Kidney glomerular epithelial cell (primary cell): Measurements from ENCODE around the gene PKD1L1.
"Not testable (repeated sequence)": the region's sequence is repeated elsewhere in the genome, so short reads cannot be mapped to it uniquely, and the experiment has no call there.

Source experiments
- DNase-seq: peaks from one replicate; lab custom pipeline; 2025; lab: John Stamatoyannopoulos, UW

Gene PKD1L1

DNA sequence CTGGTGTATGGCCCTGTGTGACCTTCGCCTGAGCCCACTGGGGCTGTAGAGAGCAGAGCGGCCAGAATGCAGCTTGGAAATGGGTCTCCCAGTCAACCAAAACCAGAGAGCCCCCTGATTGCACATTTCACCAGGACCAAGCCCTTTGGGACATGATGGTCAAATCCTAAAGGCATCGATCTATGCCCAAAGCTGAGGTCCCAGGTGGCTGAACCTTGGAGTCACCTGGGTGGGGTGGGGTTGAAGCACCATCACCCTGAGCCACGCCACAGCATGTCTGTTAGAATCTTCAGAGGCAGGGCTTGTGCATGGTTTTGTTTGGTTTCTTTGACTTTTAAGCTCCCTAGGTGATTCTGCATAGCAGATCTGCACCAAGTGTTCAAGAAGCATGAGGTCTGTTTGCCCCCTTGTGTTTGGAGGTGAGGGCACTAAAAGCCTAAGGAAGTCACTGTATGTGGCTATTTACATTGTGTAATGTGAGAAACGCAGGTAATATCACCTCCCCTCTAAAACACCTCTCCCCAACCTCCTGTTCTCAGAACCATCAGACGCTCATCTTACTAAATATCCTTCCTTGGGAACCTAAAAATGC is 9.6 kb downstream of the PKD1L1 start:
- no peak for DNase-seq

DNA sequence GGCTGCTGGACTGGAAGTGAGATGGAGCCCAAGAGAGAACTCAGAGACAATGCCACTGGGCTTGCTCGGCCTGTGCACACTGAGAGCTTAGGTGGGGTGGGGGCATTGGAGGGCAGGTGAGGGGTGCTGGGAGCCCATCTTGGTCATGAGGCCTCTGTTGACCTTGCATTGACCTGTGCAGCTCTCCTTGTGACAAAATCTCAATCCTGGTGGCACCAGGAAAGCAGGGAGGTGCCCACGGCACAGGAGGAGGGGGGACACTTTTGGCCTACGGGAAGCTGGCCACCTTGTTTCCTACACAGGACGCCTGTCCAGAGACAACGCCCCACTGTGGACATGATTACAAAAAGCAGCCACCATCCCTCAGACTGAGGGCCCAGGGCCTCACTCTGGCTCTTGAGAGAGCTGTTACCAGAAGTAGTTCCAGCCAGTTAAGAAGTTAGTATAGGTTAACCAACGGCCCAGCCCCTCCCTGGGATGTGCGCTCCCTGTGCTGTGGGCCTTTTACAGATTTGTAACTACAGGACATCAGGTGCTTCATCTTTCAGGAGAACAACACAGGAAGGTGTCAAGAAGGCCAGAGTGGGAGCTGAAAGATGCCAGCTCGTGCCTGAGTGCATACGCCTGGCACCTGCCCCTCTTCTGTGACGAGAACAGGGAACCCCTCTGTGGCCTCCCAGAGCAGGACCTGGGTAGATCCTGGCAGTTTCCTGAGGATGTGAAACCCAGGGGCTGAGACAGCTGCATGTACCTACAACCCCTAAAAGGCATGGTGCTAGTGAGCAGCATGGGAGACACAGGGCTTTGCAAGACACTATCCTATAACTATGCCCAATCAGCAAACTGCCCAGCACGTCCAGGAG is 10.3 kb downstream of the PKD1L1 start:
- no peak for DNase-seq

DNA sequence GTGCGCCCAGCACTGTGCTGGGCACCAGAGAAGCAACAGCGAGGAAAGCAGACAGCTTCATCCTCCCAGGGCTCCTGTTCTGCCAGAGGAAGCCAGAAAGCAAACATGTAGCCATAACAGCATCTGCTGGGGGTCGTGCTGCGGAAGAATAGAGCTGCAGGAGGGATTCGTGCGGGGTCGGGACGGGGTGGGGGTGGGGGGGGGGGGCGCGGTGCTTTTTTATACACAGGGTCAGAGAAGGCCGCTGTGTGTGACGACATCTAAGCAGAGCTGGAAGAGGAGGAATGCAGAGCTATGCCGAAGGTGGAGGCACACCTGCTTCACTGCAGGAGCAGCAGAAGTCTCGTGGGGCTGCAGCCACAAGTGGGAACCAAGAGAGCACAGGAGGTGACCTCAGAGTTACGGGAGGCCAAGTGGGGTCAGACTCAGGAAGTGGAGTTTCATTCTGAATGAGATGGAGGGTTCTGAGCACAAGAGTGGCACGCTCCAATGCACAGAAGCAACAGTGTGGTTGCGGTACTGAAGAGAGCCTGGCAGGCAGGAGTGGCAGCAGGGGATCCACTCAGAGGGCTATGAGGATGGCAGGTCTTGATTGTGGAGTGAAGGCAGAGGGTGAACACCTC is 11.1 kb downstream of the PKD1L1 start:
- peak; percentile 16 for DNase-seq

DNA sequence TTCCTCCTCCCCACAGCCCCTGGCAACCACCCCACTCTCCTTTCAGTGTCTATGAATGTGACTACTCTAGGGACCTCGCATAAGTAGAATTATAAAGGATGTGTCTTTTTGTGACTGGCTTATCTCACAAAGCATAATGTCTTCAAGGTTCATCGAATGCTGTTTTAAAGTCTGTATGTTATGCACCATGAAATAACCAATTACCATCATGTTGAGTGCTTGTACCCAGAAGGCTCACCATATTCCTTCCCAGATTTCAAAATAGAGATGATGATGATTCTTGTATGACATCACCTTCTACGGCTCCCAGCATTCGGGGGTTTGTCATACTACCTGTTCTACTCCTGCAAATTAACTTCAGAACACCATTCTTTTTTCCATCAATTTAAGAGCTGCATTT is 11.9 kb downstream of the PKD1L1 start:
- no peak for DNase-seq

DNA sequence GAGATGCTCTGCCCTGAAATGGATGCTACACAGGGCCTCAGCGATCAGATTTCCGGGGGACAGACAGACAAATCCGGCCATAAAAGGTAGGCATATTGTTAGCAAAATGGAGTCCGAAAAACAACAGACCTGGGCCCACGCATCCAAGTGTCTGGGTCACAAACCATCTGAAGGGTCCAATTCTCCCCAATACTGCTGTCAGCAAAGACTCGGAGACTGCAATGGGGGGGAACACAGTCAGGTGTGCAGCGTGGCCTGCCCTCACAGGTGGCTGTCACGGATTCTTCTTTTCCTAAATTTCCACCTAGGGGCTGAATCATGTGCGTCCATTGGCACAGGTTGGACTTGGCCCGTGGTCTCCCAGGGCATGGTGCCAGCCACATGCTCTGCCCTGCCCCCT is 12.9 kb downstream of the PKD1L1 start:
- no peak for DNase-seq

DNA sequence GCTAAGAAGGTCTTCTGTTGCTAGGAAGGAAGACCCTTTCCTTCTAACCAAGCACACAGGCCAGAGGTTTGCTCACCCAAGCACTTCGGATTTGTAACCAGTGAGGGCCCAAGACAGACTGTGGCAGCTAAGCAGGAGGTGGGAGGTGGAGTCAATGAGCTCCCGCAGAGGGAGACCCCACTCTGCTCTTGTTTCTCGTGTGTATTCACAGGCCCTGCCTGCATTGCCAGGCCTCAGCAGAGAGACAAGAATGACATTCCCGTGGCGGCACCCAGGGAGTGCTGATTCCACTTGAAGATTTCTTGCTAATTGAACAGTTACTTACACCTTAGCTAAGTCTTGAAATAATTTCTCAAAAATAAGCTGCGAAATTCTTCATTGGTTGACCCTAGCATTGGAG is 13.4 kb downstream of the PKD1L1 start:
- DNase-seq = no peak

DNA sequence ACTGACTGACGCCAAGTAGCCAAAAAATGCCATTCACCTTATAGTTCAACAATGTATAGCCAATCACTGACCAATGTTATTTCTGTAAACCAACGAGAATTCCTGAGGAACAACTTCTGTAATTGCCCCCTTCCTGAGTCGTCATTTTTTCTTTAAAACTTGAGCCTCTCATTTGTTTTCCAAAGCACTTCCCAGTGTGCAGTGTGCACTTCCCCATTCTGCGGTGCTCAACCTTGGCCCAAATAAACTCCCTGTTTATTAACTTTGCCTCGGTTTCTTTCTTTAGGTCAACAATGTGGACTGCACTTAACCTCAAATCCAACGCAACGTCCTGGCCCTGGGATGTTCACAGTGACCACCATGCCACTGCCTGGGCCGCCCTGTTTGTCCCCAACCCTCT is 15.1 kb downstream of the PKD1L1 start:
- DNase-seq = no peak

DNA sequence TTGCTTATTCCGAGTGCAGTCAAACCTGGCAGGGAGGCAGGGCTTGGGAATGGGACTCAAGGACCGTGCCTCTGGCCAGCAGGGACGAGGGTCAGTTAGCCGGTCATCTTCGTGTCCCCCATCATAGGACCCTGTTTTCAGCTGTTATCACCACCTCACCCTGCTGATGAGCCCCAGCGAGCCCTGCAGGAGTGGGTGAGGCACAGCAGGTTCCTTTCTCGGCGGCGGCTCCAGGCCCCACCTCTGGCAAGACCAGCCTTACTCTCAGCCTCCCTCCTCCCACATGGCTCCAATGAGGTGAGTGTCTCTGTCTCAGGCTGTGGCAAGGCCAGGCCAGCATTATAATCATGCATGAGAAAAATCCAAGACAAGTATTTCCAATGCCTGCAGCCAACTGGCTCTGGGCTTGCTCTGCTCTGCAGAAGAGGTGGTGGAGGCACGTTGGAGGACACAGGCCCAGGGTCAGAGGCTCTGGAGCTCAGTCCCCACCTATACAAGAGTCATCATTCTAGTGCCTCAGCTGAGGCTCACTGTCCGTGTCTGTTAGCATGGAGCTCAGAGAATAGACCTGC is 15.7 kb downstream of the PKD1L1 start:
- DNase-seq = no peak

DNA sequence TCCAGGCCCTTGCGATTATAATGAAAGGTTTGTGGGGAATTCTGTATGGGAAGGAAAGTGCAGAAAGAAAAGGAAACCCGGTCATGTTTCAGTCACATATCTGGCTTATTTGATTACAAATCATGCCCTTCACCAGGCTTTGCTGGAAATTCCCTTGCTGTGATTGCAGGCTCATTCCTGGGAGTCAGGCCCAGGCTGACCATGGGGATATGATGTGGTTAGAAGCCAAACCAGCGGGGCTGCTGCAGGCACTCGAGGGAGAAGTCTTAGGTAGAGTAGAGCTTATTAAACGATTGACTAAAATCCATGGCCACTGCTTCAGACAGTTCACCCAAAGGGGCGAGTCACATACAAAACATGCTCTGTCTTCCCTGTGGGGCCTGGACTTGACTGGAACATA is 16.2 kb downstream of the PKD1L1 start:
- DNase-seq = peak; percentile 11

DNA sequence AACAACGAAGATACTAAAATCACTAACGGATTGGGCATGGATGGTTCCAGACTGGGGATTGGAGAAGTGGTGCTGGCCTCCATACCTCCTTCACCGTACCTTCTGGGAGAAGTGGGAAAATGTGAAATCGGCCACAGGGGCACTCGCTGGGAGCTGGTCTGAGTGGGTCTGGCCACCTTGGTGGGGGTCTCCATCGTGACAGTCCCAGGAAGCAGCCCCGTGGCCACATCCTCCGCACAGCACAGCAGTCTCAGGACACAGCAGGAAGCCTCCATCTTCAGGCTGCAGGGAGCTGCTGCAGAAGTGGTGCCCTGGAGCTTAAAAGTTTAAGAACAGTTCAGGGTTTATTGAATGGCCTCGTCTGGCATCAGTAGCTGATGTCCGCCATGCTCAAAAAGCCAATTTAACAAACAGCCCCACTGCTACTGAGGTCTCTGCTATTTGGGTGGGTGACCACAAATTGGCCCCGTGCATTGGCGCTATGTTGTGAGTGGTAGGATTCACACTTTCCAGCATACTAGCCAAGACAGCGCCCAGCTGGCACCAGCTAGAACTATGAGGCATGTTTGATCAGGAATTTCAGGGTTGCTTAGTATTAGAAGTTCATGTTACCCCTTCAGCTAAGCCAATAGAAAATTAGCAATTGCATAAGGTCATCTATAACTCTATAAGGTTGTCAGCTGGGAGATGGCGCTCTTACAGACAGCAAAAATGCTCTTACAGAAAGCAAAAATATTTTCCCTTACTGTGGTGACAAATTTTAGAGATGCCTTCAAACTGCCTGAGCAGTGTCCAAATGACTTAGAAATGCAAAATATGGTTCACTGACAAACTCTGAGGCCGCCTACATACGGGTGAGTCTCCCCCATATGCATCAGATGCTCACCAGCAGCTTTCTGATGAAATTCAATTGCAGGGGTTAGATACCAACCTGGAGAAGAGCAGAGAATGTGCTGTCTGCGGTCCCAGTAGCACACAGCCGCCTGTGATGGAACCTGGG is 17.0 kb downstream of the PKD1L1 start:
- DNase-seq = no peak

DNA sequence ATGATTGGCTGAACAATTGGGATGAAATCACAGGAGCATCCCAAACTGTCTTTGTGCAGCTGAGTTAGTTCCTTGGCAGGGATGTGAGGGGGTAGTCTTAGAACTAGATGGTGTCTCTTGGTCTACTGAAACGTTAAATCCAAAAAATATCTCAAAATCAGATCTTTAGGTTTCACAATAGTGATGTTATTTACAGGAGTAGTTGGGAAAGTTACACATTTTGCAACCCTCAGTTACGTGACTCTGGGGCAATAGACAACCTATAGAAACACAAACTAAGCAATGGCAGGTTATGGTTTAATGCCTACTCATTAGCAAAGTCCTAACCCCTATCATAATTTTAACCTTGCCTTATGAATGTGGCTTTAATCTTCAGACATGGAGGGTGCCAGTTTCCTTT is 24.0 kb downstream of the PKD1L1 start:
- no peak for DNase-seq

DNA sequence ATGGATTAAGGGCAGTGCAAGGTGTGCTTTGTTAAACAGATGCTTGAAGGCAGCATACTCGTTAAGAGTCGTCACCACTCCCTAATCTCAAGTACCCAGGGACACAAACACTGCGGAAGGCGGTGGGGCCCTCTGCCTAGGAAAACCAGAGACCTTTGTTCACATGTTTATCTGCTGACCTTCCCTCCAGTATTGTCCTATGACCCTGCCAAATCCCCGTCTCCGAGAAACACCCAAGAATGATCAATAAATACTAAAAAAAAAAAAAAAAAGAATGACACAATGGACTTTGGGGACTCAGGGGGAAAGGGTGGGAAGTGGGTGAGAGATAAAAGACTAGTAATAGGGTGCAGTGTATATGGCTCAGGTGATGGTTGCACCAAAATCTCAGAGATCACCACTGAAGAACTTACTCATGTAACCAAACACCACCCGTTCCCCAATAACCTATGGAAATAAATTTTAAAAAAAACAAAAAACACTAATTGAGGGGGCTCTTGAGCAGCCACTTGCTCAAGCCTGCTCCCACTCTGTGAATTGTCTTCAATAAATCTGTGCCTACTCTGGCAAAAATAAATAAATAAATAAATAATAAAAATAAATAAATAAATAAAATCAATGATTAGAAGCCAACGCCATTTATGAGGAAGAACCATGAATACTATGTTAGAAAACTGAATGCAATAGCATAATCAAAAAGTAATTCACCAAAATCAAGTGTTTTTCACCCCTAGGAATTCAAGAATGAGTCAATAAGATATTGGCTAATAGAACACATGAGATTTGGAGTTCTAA is 25.0 kb downstream of the PKD1L1 start:
- DNase-seq = not testable (repeated sequence)

DNA sequence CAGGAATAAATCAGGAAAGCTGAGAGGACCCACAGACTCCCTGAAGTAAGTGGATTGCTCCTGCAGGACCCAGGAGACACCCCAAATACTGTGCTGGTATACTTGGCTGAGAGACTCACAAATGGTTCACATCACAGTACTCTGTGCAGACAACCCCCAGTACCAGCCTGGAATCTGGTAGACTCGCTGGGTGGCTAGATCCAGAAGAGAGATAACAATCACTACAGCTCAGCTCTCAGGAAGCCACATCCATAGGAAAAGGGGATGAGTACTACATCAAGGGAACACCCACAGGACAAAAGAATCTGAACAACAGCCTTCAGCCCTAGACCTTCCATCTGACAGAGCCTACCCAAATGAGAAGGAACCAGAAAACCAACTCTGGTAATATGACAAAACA is 31.8 kb downstream of the PKD1L1 start:
- not testable (repeated sequence) for DNase-seq

DNA sequence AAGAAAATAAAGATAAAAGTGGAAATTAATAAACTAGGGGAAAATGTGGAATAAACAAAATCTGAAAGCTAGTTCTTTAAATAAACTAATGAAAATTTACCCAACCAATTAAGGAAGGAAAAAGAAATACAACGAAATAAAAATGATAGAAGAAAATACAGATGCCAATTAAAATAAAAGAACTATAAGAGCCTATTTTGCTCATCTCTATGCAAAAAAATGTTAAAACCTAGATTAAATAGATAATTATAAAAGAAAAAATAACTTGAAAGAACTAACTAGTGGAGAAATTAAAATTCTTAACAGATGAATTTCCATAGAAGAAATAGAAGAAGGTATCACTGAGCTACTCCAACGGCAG is 32.7 kb downstream of the PKD1L1 start:
- no peak for DNase-seq

DNA sequence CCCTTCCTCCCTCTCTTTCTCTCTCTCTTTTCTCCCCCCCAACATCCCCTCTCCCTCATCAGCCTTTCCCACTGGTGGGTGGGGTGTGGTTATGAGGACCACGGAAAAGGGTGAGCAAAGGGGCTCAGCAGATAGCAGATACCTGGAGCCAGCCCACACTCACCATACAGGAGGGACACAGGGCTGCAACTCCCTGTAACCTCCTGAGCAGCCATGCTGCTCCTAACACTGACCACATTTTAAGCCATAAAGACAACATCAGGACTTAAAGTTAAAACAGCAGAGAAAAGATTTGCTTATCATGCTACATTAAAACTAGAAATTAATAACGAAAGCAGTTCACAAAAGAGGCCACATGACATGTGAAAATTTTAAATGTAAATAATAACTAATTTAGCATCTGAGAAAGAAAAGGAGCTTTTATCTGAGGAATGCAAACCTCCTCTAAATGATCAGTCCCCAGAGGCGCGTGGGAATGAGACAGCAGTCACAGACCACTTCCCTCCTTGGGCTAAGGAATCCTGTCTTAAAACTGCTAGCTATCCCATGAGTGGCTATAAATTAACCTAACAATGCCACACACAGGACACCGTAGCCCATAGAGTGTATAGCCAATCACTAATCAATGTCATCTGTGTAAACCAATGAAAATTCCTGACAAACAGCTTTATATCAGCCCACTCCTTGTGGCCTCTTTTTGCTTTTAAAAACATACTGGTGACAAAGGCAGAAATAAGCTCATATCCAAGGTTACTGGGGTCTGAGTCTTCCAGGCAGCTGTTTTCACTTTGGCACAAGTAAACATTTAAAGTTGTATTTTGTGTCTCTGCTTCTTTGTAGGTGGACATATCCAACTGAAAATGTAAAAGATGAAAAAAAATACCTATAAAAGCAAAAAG is 33.3 kb downstream of the PKD1L1 start:
- peak; percentile 48 for DNase-seq

DNA sequence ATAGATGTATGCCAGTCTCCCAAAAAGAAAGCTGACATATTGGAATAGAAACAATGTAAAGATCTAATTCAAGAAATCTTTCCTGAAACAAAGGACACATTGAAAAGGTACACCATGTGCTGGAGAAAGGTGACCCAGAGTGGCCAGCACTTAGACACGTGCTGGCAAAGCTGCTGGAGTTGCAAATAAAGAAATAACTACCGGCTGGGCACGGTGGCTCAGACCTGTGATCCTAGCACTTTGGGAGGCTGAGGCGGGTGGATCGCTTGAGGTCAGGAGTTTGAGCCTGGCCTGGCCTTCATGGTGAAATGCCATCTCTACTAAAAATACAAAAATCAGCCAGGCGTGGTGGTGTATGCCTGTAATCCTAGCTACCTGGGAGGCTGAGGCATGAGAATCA is 35.9 kb downstream of the PKD1L1 start:
- DNase-seq = no peak

DNA sequence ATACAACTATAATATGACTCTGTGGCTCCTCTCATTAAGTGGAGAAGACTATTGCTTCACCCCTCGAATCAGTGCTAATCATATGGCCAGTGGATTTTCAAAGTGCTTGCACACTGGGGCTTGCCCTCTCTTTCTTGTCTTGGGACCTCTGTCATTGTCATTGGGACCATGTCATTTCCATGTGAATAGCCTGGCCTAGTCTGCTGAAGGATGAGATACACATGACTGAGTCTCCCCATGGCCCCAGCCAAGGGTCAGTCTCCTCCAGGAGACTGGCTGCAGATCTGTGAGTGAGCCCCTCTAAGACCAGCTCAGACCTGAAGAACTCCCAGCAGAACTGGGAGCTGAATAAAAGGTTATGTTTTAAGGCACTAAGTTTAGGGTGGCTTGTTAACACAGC is 39.5 kb downstream of the PKD1L1 start:
- DNase-seq = no peak

DNA sequence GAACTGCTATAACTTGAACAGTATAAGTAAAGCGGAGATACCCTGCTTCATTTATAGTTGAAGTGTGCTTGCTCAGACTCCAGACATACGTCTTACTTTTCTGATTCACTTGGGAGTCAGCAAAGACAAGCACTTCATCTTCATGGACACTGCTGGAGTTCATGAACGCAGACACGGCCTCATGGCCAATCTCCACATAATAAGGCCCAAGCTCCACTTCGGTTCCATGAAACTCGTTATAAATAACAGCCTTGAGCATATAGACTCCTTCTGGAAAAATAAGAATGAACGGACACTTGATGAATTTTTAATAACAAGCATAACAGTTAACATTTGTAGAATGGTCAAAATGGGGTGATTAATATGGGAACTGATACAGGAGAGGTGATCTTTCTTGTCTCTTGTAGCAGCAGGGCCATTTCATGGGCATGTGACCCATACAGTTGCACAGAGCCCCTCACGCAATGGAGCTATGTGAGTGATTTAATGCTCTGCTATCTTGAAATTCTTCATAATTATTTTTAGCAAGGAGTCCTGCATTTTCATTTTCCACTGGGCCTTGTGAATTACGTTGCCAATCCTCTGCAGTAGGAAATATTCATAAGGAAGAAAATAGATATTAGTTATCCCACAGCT is 40.2 kb downstream of the PKD1L1 start:
- no peak for DNase-seq

DNA sequence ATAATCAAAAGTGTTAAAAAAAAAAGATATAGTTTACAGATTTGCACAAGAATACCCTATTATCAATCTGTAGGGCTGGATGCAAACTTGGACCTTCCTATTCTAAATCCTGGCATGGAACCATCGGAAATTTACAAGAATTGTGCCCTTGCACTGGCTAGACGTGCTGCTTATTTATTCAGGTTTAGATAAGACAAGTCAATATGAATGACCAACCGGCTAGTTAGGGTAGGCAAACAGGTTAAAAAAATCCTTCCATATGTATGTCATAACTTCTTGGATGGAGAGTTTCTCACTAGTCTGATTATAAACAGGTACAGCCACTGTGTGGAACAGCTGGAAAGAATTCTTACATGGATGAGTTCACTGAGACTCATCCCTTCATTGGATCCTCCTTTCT is 41.4 kb downstream of the PKD1L1 start:
- DNase-seq = no peak
